HG03439 (cell line): ENCODE results near the gene DLG2.

ENCODE experiments used
- ATAC-seq: cut with Tn5 transposase; IDR thresholded peaks from one replicate; pipeline ENCODE4 v1.9.1; 2021; ENCODE audit warnings: mild to moderate bottlenecking, moderate library complexity; ENCODE audit not compliant: unreplicated experiment

DLG2 gene

DNA sequence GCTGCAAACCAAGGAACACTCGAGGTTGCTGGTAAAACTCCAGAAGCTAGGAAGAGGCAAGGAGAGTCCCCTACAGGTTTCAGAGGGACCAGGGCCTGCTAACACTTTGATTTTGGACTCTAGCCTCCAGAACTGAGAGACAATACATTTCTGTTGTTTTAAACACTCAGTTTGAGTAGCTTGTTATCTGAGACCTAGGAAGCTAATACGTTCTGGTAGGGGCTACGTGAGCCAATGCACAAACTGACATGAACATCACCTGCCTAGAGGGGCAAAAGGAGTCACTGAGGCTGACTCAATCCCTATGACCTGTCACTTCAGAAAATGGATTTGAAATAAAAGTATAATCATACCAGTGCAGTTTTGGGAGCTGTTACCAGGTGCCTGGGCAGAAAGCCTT lies 1775.1 kb downstream of the DLG2 start:
- no peak for ATAC-seq

DNA sequence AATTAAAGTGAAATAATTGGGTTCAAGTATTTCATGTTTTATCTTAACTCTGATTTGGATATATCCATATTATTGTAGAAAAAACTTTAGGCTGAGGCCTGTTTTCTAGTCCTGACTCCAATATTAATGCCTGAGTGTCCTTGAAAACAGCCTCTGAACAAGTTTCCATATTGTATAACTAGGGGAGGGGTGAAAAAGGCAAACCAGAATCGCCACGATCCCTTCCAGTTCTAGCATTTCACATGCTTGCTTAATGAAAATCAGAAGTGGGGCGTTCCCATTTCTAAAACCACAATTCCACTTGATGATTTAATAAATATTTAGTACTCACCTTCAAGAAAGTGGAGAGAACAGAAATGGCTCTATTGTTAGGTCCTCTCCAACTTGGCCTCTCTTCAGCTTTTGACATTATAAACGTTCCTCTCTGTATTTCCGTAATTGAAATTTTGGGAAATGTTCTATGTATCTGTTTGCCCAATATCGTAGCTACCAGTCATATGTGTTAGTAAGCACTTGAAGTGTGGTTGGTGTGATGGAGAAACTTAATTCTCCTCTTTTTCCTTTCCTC lies 1779.6 kb downstream of the DLG2 start:
- no peak for ATAC-seq

DNA sequence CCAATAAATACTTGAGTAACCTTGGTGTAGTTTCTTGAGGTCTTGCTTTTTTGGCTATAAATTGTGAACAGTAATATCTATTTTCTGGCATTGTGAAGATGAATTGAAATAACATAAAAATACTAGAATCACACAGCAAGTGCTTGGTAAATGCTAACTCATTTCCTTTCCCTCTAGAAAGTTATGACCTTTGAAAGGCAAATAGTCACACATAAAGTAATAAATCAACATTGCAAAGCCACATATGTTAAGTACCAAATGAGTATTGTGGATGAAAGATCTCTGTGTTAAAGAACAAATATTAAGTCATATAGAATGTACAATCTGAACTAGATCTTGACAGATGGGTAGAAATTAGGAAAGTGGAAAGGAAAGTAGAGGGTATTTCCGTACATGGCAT lies 1781.3 kb downstream of the DLG2 start:
- ATAC-seq, result no peak

DNA sequence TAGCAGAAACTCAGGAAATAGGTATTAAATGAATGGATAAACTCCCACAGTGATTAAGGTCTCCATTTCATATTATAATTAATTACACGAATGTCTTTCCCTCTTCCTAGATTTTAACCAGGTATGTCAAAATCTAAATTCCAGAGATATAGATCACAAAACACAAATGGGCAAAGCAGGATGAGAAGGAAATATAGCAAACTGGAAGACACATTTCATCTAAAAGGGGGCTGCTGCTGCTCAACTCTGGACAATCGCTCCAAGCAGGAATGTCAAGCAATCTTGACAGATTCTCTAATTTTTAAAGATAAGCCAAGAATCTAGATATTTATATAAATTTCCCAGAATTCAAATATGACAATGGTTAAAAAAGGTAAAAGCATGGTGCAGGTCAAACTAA lies 1786.8 kb downstream of the DLG2 start:
- no peak for ATAC-seq

DNA sequence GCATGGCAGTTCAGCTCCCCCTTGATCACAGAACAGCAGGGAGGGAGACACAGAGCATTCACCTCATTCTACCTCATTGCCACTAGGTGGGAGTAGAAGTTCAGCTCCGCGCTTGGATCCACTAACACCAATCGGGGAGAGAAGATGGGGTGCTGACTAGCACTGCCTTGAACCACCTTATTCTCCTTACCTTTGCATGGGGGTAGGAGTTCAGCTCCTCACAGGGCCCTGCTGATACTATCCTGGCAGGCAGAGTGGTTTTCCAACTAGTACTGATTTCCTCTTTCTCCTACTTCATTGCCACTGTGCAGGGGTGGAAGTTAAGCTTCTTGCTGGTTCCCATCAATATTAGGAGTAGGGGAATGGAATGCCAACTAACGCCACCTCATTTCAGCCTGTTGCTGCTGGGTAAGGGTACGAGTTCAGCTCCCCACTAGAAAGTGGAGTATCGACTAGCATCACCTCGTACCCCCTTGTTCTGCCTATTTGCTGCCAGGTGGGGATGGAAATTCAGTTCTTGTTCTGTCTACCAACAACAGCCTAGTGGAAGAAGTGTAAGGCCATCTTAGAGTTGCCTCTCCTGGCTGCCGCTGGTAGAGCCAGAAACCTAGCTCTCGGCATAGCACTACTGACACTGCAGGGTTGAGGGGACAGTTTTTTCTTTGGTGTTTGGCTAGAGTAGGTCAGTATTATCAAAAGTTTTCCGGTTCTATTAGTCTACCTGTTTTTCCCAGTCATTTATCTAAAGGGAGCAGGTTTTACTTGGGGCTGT lies 1790.1 kb downstream of the DLG2 start:
- peak; percentile 89 for ATAC-seq

DNA sequence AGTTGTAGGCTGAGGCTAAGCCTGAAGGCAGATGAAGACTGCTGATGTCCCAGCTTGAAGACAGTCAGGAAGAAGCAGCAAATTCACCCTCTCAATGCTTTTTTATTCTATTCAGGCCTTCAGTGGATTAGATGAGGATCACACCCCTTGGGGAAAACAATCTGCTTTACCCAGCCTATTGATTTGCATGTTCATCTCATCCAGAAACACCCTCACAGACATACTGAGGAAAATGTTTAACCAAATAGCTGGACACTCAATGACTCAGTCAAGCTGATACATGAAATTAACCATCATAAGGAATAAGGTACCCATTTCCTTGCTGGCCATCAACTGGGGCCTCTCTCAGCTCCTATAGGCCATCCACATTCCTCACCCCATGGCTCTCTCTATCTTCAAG lies 1791.1 kb downstream of the DLG2 start:
- ATAC-seq, result no peak

DNA sequence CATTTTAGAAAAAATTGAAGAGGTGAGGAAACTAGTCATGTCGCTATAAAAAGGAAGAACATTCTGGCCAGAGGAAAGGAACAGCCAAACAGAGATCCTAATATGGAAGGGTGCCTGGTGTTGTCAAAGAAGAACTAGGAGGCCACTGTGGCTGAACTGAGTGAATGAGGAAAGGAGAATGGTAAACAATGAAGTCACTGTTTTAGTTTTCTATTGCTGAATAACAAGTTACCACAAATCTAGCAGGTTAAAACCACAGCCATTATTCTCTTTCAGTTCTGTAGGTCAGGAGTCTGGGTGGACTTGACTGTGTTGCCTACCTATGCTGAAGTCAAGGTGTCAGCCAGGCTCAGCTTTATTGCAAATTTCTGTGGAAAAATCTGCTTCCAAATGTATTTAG lies 1791.7 kb downstream of the DLG2 start:
- peak; percentile 84 for ATAC-seq

DNA sequence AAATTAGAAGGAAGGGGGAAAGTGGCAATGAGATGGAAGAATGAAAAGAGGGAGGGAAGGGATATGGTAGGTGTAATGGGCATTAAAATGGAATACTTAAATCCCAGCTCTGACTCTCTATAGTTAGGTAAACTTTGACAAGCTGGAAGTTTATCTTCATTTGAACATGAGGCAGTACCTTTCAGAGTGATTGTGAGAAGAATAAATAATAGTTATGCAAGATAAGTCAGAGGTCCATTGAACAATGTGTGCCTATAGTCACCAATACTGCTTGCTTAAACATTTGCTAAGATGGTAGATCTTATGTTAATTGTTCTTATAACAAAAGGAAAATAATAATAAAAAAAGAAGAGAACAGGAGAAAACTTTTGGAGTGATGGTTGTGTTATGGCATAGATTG lies 1795.2 kb downstream of the DLG2 start:
- ATAC-seq, result no peak

DNA sequence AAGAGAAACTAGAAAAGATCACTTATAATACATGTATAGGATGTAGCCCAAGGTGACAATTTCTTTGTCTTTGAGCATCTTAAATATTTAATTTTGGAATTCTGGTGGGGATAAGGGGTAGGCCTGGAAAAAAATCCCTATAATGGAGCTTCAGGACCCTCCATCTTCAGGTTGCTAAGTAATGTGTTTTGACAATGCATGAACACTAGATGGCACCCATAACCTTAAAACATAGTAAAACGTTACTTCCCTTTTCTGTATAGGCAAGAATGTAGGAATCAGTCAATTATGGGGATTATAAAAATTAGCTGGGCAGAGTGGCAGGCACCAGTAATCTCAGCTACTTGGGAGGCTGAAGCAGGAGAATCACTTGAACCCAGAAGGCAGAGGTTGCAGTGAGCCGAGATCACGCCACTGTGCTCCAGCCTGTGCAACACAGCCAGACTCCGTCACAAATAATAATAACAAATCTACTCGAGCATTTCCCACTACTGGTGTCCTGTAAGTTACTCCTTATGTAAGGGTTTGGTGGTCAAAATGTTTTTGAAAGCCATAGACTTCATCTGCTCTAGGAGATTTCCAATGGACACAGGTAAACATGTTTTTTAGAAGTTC lies 1799.1 kb downstream of the DLG2 start:
- ATAC-seq, result no peak

DNA sequence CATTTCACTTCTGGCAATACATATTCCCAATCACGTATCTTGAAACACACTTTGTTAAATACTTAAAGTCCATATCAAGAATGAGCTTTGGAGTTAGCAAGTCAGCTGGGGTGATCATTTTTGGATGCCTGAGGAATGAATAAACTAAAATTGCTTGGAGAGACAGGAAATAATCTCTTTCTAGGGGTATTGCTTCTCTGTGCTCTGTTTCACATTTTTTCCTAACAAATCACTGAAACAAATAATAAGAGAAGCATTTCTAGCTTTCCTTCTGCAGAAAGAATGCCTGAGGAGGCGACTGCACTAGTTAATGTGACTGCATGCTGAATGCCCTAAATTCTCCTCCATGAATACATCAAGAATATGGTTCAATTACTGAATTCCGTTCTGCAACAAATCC lies 1799.6 kb downstream of the DLG2 start:
- no peak for ATAC-seq

DNA sequence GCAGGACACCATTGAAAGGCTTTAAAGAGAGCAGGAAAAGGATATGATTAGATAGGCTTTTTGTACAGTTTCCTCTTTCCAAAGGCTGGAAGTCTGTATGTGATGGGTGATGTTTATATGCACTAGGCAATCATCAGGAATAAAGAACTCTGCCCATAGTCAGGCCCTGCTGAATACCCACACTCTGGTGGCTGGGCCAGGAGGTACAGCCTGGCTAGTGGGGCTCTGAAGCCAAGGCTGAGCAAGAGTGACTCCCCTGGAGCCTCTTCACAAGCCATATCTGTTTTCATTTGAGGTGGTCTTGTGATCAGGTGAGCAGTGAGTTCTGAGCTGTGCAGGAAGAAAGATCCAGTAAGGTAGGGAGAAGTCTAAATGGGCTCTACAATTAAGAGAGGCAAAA lies 1801.1 kb downstream of the DLG2 start:
- no peak for ATAC-seq

DNA sequence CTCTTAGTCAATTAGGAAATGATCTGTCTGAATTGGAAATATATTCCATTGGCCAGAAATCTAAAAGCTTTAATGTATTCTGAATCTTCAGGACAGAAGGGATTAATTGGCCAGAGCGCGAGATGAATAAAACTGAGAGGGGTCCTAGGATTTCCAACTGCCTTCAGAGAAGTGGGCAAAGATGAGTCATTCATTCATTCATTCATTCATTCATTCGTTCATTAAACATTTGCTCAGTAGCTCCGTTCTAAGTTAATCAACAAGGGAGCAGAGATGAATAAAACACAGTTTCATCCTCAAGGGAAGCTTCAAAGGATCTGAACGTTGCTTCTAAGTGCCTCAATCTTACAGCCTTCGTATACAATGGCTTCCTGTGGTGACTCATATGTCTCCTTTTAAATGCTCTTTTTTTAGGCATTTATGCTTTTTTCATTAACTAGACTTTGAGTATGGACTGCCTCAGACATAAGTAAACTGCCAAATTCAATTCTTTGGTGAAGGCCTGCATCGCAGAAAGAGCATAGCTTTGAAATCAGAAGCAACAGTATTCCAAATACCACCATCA lies 1803.6 kb downstream of the DLG2 start:
- ATAC-seq, result no peak

DNA sequence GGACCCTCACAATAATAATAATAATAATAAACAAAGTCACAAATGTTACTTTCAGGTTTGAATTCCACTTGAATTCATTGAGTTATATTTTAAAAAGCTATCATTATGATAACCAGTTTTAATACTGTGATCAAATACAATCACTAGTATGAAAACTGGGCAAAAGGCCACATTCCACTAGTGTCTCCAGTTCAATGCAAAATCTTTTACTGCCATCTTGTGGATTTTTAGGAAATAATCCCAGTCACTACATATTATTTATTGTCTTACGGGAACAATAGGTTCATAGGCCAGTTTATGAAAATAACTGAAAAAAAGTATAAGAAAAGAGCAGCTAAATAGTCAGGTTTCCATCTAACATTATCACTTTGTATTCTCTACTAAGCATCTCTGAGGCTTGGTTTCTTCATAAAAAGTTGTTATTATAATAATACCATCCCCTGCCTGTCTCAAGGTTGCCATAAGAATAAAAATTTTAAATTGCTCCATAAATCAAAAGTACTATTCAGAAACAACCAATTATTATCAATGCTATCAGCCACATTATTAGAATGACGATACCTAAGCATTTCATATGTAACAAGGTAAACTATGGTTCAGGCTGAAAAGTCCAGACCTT lies 1807.1 kb downstream of the DLG2 start:
- peak; percentile 53 for ATAC-seq

DNA sequence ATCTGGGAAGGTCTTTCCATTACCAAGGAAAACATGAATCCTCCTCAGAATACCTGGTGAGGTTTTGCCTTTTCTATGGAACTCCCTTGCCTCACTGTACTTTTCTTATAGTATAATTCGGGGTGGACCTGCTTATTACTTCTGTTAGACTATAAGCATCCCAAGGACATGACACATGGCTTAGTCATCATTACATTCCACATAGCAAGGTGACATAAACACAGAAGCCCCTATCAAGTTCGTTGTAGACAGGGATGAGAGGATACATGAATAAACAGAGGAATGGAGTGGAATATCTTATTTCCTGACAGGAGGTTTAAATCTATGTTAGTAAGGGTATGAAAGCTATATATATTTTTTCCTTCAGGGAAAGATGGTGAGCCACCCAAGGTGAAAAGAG lies 1808.8 kb downstream of the DLG2 start:
- ATAC-seq, result no peak

DNA sequence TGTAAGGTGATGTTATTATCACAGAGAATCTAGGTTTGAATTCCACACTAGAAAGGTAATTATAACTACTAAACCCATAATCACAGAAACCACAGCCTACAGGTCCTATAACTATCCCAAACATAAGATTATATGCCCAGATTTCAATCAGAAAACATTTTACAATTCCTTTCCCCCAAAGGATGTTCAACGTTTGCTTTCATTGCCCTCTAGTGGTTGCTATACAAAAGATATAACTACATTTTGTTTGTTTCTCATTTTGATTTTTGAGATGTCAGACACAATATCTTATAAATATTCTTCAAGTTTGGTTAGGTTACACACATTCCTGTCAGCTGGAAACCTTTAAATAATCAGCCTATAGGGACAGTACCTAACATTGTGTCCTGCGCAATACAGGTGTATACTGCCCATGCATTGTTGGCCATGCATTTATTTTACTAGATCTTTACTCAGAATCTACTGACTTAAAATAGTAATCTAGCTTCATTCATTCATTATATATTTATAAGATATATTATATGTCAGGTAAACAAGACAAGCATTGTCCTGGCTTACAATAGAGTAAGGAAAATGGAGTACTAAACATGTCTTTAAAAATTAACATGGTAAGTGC lies 1810.5 kb downstream of the DLG2 start:
- ATAC-seq, result no peak

DNA sequence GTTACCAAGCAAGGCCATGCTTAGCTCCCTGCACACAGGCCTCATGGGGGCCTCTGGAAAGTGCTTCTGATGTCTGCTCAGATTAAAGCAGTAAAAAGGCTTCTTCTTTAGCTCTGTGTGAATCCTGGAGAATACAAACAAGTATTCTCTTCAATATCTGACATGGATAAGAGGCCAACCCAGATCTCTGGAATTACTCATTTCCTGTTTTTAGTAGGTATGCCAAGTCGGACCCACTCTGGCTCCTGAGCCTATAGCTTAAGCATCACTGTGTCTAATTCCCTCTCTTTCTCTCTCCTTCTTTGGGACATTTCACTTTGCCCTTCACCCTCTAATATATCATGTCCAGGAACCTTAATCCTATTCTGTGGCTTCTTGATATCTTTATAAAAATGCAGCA lies 1811.4 kb downstream of the DLG2 start:
- no peak for ATAC-seq

DNA sequence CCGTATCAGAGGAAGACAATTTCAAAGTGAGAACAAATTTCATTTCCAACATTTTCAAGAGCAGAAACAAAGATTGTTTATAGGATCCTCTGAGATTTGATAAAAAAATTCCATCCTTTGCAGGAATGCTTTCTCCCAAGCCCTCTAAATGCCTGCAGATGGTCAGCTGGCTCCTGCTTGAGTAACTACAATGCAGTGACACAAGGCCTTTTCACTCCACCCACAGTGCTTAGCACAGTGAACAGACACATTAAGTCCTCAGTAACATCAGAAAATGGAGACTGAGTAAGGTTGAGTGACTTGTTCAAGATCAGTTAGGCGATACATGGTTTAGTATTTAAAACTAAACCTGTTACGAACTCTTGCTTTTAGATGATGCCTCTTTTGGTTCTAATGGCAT lies 1813.8 kb downstream of the DLG2 start:
- ATAC-seq, result no peak

DNA sequence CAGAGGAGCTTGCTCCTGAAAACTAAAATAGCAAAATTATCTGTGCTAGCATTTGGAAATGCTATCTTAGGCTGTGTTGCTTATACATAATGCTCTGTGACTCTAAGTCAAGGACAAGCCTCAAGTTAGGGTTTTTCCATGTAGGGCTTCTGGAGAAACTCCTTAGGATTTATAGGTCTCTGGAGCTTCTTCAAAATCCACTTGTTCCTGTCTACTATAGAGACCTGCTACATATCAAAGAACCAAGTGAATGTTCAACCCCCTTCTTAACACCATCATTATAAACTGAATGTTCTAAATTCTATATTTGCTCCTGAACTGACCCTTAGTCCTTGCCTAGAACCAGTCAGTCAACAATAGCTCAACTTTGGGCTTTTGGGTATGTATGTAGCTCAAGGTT lies 1817.9 kb downstream of the DLG2 start:
- ATAC-seq, result no peak

DNA sequence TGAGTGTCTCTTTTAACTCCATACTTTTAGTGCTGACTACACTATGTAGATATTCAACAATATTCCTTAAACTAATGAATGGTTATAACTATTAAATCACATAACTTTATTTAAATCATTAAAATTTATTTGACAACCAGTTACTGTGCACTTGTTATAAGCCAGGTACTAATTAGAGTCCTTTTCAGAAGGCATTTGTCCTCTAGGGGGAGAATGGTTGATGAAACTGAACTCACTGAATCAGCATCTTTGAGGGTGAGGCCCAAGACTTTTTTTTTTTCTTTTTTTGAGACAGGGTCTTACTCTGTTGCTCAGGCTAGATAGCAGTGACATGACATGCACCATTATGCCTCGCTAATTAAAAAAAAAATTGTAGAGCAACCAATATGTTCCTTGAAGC lies 1825.3 kb downstream of the DLG2 start:
- no peak for ATAC-seq

DNA sequence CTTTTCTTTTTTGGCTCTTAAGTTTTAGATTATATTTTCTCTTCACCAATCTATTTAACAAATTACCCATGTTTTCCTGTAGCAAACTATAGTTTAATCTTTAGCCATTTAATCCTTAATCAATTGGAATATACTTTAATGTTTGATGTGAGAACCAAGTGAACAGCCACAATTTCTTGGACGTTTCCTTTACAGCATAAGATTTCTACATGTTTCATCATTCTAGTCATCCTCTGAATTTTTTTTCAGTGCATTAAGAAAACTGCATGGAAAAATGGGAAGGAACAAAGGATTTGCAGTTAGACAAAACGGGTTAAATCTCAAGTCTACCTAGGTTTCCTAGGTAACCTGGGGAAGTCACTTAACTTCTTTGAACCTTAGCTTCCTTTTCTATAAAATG lies 1833.8 kb downstream of the DLG2 start:
- ATAC-seq, result no peak

DNA sequence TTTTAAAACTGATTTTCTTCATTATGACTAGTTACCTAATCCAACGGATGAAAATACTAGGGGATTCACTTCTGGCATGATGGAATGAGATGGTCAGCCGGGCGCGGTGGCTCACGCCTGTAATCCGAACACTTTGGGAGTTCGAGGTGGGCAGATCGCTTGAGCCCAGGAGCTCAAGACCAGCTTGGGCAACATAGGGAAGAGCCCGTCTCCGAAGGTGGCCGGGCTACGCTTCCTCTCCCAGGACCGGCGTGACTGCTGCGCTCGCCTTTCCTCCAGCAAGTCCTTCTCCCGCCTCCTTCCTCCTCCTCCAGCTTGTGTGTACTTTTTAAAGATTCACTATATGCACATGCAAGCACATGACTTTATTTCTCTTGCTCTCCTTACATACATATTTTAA lies 1835.6 kb downstream of the DLG2 start:
- no peak for ATAC-seq
